Activated T-cell treated with anti-CD3 and anti-CD28 coated beads for 48 hours (primary cell): ENCODE data around the gene RBCK1.
"Not testable (repeated sequence)": the region's sequence is repeated elsewhere in the genome, so short reads cannot be mapped to it uniquely, and the experiment has no call there.

Experiments
- DNase-seq: peaks from one replicate; pipeline ENCODE4 v3.0.0-alpha.2; 2020; ENCODE audit warnings: low read depth

The RBCK1 gene

GRCh38 chr20:407953-408842, at the start of gene RBCK1:
RBCK1 (plus strand) TSS chr20:408299; CDS start chr20:408758, 459 bp downstream.
- peak; percentile 85 for DNase-seq

- no peak for DNase-seq
Observed at GRCh38 chr20:358891-359555, 49.1 kb upstream of the RBCK1 start.

DNA sequence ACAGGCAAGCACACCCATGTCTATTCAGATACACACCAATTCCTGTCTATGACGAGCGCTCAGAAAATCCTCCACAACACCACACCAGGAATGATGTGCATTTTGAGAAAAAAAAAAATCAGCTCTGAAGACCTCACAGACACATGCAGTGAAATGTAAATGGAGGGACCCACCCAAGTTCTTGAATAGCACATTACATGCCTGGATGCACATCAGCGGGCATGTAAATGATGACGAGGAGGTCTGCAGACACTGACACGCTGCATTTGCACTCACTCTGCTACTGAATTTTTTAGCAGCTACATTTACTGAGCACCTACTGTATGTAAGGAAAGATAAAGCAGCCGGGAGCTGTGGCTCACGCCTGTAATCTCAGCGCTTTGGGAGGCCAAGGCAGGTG, 46.5 kb upstream of the RBCK1 start:
- no peak for DNase-seq

GRCh38 chr20:362271-363254, 45.5 kb upstream of the RBCK1 start:
- peak; percentile 43 for DNase-seq

- DNase-seq, result no peak
Observed at GRCh38 chr20:363319-364078, 44.6 kb upstream of the RBCK1 start.

DNA sequence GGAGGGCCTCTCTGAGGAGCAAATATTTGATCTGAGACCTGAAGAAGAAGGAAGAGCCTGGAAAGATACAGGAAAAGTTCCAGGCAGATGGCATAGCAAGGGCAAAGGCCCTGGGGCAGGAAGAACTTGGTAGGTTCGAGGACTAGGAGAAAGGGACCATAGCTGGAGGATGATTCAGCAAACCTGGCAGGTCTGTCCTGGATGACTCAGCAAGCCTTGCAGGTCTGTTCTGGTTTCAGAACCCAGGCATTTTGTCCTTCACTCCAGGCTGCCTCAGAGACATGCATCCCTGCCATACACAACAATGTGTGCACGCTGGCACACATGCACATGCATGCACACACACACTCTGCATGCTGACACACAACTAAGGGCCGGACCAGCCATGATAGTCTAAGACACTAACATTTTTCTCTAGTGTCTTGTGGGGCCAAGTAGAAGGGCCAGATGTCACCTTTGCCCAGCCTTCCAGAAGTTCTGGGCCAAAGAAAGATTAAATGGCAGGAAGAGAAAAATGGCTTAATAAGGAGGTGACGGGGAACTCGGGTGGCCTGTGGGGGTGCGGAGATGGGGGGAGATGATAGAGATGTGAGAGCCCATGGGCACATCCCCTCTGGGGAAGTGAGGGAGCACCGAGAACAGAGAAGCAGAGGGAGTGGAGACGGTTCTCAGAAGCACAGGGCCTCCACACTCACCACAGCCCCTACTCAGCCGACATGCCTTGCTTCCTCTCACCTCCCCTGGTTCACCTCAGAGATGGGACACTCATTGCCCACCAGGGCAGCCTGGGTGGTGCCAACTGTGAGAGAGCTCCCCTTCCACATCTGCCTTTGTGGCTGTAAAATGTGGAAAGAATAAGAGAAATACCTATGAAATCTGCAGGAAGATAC, 42.9 kb upstream of the RBCK1 start:
- DNase-seq, result no peak

DNA sequence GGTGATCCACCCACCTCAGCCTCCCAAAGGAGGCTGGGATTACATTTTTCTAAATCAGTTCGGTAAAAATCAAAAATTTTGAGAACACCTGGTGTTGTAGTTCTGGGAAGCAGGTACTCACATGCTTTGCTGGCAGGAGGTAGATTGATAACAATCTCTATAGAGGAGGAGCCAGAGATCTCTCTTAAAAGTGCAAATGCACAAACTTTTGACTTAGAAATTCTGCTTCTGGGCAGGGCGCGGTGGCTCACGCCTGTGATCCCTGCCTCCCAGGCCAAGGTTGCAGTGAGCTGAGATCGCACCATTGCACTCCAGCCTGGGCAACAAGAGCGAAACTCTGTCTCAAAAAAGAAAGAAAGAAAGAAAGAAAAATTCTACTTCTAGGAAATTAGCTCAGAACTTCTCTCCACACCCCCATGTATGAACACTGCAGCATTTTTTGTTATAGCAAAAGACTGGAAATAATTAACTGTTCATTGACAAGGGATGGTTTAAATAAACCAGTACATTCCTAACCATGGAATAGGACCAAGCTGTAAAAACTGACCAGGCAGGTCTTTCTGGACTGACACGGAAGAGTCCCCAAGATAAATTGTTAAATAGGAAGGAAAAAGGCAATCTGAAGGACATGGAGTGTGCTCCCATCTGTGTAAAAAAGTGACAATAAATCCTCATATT, 41.9 kb upstream of the RBCK1 start:
- no peak for DNase-seq

GRCh38 chr20:366719-367485, 41.2 kb upstream of the RBCK1 start:
- DNase-seq, result no peak

DNA sequence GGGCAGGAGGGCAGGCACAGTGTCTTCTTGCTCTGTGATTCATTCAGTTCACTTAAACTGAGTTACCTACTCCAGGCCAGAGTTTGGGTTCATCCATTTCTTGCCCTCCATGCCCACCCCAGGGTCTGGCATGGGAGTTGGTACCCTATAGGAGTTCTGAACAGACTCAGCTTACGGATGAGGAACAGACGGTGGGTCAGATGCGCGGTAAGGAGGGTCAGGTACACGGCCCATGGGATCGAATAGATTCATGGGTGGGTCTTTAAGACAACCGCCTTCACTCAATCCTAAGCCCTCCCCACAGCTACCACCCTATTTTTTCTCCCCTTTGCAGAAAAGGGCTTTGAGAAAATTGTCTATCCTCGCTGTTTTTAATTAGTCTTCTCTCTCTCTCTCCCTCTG, 40.6 kb upstream of the RBCK1 start:
- DNase-seq, result no peak

DNA sequence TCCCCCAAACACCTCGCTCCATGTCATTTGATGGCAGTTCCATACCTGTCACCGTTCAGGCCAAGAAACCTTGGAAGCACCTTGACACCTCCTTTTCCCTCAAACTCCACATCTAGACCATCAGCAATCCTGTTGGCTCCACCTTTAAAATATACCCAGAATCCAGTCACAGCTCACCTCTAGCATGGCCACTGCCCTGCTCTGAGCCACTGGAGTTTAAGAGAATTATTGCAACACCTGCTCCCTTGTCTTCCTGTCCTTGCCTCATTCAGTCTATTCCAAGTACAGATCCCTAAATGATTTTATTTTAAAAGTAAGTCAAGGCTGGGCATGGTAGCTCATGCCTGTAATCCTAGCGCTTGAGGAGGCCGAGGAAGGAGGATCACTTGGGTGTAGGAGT, 39.2 kb upstream of the RBCK1 start:
- DNase-seq, result no peak

- DNase-seq, result no peak
Observed at GRCh38 chr20:370151-370600, 37.9 kb upstream of the RBCK1 start.

- no peak for DNase-seq
Observed at GRCh38 chr20:370977-371754, 36.9 kb upstream of the RBCK1 start.

DNA sequence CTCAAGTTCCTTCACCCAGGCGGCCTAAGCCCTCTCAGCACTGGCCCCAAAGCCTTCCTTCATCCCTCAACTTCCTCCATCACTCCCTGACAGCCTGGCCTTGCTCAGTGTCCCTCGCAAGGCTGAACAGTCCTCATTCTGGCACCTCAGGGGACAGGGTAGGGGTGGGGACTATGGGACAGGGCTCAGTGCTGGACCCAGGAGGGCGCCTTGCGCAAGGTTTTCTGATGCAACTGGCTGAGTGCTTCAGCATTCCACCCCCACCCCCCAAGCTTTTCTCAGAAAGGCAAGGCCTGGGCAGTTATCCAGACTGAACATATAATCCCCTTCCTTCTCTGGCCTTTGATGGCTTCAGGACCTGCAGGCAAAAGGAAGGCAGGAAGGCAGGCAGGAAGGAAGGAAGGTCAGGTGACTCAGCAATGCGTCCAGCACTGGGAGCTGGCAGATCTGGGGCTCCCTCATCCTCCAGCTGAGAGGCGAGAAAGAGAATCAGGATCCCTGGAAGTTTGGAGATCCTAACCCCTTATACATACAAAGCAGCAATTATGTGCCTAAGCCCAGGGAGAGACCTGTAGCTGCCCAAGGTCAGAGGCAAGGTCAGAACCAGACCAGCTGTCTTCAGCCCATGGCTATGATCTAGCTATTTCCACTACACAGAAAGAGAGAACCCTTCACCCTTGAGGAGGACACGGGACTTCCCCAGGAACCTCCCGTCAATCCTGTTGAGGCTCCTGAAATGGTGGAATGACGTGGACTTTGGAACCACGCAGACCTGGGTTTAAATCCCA, 36.1 kb upstream of the RBCK1 start:
- DNase-seq, result no peak

DNA sequence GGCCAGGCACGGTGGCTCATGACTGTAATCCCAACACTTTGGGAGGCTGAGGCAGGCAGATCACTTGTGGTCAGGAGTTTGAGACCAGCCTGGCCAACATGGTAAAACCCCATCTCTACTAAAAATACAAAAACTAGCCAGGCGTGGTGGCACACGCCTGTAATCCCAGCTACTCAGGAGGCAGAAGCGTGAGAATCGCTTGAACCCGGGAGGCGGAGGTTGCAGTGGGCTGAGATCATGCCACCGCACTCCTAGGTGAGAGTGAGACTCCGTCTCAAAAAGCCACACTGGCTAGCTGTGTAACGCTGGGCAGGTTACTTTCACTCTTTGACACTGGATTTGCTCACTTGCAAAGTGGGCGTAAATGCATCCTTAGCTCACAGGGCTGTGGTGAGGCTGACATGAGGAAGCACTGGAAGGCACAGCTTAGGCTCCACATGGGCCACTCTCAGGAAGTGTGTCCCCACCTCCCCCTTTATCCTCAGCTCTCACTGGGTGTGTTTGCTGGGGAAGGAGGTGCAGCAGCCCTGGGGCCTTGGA, 35.5 kb upstream of the RBCK1 start:
- DNase-seq, result not testable (repeated sequence)

DNA sequence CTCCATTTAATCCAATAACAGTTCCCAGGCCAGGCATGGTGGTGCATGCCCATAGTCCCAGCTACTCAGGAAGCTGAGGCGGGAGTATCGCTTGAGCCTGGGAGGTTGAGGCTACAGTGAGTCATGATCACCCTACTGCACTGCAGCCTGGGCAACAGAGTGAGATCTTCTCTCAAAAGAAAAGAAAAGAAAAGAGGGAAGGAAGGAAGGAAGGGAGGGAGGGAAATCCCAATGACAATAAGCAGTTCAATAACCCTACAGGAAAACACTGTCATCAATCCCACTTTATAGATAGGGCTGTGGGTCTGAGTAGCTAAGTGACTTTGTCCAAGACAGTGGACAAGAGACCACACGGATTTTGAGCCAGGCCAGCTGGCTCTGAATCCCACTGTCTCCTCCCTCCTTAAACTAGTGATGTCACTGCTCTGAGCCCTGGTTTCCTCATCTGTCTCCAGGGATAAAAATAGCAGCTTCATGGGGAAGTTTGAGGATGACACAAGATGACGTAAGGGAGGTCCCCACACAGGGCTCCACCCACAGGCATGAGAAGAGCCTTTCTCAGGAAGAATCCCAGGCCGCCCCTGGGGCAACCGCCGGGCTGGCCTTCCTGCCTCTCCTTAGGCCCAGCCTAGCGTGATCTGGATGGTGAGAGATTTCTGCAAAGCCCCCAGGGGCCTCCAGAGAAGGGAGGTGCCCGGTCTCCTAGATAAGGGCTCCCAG, 34.8 kb upstream of the RBCK1 start:
- no peak for DNase-seq

DNA sequence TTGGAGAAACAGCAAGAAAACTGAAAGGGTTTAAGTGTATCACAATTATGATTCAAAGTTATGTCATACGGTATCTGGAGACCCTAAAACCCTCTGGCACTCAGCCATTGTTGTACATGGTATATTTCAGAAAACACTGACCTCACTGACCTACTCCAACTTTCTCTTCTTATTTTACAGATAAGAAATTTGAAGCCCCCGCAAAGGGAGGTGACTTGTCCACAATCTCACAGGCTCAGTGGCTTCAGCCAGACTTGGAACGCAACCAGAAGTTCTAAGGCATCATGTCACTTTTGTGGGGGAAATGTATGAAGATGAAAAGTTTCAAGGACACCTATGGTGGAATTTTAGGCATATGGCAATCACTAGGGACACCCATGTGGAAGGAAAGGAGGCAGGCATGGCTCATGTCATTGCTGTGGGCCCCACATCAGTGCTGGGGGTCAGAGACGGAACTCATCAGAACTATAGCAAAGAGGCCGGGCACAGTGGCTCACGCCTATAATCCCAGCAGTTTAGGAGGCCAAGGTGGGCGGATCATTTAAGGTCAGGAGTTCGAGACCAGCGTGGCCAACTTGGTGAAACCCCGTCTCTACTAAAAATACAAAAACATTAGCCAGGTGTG, 32.7 kb upstream of the RBCK1 start:
- no peak for DNase-seq
